T-helper 1 cell treated with Interleukin-12 subunit alpha and Interleukin-12 subunit beta and Interleukin-4 antibody, amounts not matched to agents 30 μg/mL and 1 μg/mL, for 36 hours (primary cell): ENCODE results near the gene C19orf47.

Experiments
- H3K27ac Mint-ChIP-seq: one replicate; pipeline ENCODE4 v1.8.0; 2021; ENCODE audit warnings: mild to moderate bottlenecking, mixed read lengths
- H3K27me3 Mint-ChIP-seq: one replicate; pipeline ENCODE4 v1.8.0; 2021; ENCODE audit warnings: low read depth, mixed read lengths
- H3K36me3 Mint-ChIP-seq: one replicate; pipeline ENCODE4 v1.8.0; 2021; ENCODE audit warnings: low read depth, mixed read lengths
- H3K4me1 Mint-ChIP-seq: one replicate; pipeline ENCODE4 v1.8.0; 2021; ENCODE audit warnings: low read depth, mixed read lengths
- H3K4me3 Mint-ChIP-seq: one replicate; pipeline ENCODE4 v1.8.0; 2021; ENCODE audit warnings: mild to moderate bottlenecking, moderate library complexity, mixed read lengths
- H3K9me3 Mint-ChIP-seq: one replicate; pipeline ENCODE4 v1.8.0; 2021; ENCODE audit warnings: mixed read lengths

C19orf47 gene

DNA sequence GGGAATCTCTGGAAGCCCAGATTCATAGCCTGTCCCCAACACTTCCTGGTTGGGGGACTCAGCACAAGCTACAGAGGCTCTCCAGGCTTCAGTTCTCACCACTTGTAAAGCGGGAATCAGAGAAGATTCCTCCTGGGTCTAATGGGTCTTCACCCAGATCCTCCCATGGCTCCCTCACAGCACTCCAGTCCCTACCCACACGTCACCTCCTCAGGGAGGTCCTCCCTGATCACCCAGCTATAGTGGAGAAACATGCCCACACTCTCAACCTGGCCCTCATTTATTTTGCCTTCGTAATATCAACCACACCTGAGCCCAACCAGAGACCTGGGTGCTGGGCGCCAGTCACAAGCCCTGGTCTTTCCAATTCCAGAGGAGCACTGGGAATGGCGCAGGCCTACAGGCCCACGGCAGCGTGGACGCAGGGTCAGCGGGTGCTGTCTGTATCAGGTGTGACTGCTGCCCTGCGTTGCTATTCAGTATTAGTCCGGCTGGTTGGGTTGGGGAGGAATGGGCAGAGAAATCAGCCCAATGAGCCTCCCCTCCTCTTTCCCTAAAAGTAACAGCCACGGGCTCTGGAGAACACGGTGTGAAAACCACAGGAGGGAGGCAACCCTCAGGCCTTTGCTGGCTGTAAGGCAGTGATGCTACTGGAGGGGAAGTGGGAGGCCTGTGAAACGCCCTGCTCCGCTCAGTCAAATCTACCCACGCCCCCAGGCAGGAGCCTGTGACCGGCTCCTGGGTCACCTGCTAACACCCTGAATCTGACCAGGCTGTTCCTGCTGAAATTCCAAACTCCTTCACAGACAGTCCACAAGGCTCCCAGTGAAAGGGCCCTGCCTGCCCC, 68.2 kb downstream of the C19orf47 start:
- no peaks in the 10 kb centered on the region for H3K9me3 Mint-ChIP-seq
- peaks cover 4% of the 10 kb centered on the region for H3K36me3 Mint-ChIP-seq
- H3K27ac Mint-ChIP-seq, result peak overlapping the region; percentile 66
- no peaks in the 10 kb centered on the region for H3K27me3 Mint-ChIP-seq
- H3K4me3 Mint-ChIP-seq, result no peak overlapping the region
- peaks cover 44% of the 10 kb centered on the region for H3K4me1 Mint-ChIP-seq

DNA sequence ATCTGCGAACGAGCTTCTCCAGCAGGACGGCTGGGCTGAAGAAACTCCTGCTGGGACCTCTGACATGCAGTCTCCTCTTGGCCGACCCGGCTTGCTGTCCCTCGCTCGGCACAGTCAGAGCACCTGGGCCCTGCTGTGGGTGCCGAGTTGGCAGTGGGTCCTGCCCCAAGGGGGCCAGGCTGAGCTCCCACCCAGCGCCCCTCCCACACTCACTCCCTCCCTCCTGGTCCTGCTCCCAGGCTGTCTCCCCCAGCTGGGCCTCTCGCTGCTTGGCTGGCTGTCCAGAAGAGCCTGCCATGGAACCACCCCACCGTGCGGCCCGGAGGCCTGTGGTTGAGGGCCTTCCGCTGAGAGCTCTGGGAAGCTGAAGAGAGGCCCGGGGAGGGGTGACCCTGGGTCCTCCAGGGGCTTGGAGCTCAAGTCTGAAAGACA, 69.1 kb downstream of the C19orf47 start:
- H3K27me3 Mint-ChIP-seq, result no peaks in the 10 kb centered on the region
- H3K4me3 Mint-ChIP-seq, result no peak overlapping the region
- no peaks in the 10 kb centered on the region for H3K9me3 Mint-ChIP-seq
- no peak overlapping the region for H3K27ac Mint-ChIP-seq
- peaks cover 48% of the 10 kb centered on the region for H3K4me1 Mint-ChIP-seq
- H3K36me3 Mint-ChIP-seq, result no peaks in the 10 kb centered on the region

DNA sequence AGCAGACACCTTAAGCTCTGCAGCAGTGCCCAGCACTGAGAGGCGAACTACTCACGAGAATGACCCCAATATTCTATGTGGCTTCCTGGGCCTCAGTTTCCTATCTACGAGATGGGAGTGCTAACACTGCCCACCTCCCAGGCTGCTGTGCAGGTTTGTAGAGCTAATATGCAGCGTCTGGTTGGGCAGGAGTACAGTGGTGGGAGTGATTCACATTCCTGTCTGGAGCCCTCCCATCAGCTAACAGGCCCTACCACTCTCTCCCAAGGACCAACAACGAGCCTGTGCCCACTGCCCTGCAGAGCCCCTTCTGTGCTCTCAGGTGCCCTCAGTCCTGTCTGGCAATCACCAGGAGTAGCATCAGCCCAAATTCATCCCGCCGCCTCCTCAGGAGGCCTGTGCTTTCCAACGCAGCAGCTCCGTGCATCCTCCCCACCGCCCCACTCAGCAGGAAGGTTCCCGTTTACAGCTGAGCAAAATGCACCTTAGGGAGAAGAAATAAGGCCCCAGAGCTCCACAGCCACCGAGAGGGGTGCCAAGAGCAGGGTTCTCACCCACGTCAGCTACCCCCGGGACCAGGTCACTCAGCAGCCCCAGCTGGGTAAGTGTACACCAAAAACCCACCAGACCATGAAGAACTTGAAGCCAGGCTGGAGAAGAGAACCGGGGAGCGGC, 69.7 kb downstream of the C19orf47 start:
- Mint-ChIP-seq H3K27ac (no peak overlapping the region), H3K4me1 (peaks cover 50% of the 10 kb centered on the region), H3K9me3 (no peaks in the 10 kb centered on the region), H3K36me3 (no peaks in the 10 kb centered on the region), H3K27me3 (no peaks in the 10 kb centered on the region), H3K4me3 (no peak overlapping the region)

DNA sequence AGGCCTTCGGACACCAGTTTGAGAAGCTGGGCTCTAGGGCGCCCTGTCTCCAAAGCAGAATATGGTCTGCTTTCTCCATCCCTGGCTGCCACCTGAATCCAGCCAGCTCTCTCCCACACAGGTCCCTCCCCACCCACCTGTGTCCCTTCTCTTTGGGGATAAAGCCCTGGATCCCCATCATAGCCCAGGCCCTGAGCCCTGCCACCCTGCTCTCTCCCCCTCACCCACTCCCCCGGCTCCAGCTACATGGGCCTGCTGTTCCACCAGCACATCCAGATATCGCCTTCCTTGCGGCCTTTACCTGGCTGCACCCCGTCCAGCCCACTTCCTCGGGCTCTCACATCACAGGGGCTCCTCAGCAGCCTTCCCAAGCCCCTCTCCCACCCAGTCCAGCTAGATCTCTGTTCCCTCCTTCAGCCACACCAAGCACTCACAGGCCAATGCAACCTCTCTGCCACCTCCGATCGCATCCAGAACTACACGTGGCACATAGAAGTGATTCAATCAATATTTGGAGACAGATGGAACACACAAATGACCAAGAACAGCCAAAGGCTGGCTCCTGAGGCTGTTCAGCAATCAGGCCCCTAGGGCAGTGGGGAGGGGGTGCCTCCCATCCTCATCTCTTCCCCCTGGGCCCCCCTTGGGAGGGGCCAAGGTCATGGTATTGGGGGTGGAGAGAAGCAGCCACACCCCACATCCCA, 70.7 kb downstream of the C19orf47 start:
- peaks cover under 1% of the 10 kb centered on the region for H3K36me3 Mint-ChIP-seq
- no peaks in the 10 kb centered on the region for H3K9me3 Mint-ChIP-seq
- no peak overlapping the region for H3K27ac Mint-ChIP-seq
- peaks cover 44% of the 10 kb centered on the region for H3K4me1 Mint-ChIP-seq
- no peaks in the 10 kb centered on the region for H3K27me3 Mint-ChIP-seq
- H3K4me3 Mint-ChIP-seq, result no peak overlapping the region

DNA sequence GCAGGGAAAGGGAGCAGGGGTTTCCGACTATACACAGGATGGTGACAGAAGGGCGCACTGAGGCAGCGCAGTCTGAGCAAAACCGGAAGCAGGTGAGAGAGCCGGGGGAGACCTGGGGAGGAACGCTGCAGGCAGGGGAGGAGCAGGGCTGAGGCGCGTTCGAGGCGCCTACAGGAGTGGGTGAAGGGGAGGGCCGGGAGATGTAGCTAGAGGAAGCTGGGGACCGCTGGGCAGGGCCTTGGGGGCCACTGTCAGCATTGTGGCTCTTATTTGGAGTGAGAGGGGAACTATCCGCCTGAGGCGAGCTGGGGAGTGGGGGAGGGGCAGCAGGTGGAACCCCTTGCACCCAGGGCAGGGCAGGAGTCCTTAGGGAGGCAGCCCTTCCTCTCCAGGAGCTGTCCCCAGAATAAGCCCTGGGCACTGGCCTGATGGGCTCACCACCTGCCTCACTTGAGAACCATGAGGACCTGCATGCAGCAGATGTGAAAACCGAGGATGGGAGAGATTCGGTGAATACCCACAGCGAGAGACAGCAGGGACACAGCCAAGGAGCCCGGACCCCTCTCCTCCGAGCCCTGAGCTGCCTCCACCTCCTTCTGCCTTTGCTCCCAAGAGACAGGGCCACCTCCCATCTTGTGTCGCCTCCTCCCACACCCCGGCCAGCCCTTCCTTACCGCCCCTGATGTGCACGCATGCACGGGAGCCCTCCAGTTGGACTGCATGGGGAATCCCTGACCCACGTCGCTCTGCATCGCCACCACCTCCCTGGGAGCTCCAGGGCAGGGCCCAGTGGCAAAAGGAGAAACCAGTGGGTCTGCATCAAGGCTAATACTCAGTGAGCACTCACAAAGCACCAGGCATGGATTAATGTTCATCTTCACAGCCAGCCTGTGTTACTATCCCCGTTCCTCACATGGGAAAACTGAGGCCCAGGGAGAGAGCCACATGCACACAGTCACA, 73.3 kb downstream of the C19orf47 start:
- Mint-ChIP-seq H3K36me3 (peaks cover 1% of the 10 kb centered on the region), H3K4me3 (no peak overlapping the region), H3K27me3 (no peaks in the 10 kb centered on the region), H3K27ac (peak overlapping the region; percentile 27), H3K4me1 (peaks cover 42% of the 10 kb centered on the region), H3K9me3 (no peaks in the 10 kb centered on the region)

DNA sequence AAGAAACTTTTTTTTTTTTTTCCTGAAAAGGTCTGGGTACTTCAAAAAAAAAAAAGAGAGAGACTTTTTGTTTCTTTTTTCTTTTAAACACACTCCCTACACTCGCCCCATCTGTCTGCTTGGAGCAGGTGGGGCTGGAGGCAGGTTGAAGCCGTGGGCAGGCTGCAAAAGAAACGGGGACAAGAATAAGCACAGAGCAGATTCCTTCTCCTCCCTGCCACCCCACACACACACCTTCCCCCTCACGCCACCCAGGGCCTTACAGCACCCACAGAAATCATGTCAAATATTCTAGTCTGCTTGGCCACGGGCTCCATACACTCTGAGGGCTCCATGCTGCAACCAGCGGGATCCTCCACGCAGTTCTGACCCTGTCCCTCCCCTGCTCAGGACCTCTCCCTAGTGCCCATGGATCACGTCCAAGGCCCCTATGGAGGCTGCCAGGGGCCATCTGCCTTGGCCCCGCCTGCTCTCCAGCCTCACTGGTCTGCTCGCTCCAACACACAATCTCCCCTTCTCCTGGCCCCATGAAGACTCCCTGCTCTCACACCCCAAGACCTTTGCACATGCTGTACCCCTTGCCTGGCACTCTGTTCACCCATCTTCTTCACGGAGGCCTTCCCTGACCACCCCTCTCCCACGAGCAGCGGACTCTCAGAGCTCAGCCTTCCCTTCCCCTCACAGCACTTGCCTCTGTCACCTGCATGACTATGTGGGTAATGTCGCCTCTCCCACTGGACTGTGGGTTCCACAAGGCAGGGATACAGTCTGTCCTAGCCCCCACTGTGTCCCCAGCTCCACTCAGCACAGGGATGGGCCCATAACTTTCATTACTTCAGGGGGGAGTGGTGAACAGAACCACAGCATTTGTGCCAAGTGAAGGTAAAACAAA, 74.5 kb downstream of the C19orf47 start:
- Mint-ChIP-seq H3K27me3 (no peaks in the 10 kb centered on the region), H3K36me3 (peaks cover 1% of the 10 kb centered on the region), H3K4me3 (no peak overlapping the region), H3K9me3 (no peaks in the 10 kb centered on the region), H3K27ac (no peak overlapping the region), H3K4me1 (peaks cover 41% of the 10 kb centered on the region)

DNA sequence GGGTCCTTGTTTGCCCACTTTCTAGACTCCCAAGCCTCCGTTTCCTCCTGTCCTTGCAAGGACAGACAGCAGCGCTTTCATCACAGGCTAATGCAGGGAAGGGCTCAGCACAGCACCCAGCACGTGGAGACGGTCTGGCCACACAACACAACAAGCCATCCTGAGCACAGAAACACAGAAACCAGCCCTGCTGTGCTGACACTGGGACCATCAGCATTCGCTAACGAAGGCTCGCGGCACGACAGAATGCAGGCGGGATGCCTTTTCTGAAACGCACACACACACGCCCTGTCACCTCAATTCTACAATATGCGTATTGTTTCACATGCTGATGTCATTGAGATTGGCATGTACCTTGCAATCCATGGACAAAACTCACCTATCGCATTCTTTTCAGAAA, 75.9 kb downstream of the C19orf47 start:
- Mint-ChIP-seq H3K36me3 (peaks cover 5% of the 10 kb centered on the region), H3K27me3 (no peaks in the 10 kb centered on the region), H3K9me3 (no peaks in the 10 kb centered on the region), H3K4me1 (peaks cover 33% of the 10 kb centered on the region), H3K27ac (no peak overlapping the region), H3K4me3 (no peak overlapping the region)

DNA sequence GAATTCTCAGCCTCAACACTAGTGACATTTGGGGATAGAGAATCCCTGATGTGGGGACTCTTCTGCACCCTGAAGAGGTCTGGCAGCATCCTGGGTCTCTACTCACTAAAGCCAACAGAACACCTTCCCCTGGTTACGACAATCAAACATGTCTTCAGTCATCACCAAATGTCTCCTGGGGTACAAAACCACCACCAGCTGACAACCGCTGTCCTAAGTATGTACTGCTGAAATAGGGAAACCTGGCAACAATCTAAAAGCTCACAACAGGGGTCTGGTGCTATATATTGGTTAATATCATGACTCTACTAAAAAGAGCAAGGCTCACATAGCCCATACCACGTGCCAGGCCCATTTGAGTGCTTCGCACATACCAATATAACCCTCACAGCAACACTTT, 76.5 kb downstream of the C19orf47 start:
- H3K9me3 Mint-ChIP-seq, result no peaks in the 10 kb centered on the region
- peaks cover 5% of the 10 kb centered on the region for H3K36me3 Mint-ChIP-seq
- H3K27ac Mint-ChIP-seq, result no peak overlapping the region
- H3K4me1 Mint-ChIP-seq, result peaks cover 33% of the 10 kb centered on the region
- H3K27me3 Mint-ChIP-seq, result no peaks in the 10 kb centered on the region
- no peak overlapping the region for H3K4me3 Mint-ChIP-seq

DNA sequence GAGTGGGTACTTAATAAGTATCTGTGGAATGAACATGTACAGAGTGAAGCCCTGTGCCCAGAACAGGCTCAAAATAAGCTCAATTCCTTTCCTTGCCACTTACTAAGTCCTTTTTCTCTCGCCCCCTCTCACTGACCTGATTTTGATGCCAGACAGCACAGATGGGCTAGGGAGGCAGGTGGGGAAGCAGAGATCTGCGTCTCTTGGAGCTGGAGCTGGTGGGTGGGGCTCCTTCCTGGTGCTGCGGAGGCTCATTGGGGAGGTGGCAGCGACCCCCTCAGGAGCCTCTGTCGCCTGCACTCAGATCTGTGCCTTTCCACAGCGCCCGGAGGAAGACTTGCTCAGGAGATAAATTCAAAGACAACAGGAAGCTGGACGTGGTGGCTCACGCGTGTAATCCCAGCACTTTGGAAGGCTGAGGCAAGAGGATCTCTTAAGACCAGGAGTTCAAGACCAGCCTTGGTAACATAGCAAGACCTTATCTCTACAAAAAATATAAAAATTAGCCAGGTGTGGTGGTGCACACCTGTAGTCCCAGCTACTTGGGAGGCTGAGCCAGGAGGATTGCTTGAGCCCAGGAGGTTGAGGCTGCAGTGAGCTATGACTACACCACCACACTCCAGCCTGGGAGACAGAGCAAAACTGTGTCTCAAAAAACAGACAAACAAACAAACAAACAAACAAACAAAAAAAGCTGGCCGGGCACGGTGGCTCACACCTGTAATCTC, 77.7 kb downstream of the C19orf47 start:
- H3K27ac Mint-ChIP-seq, result no peak overlapping the region
- peaks cover 5% of the 10 kb centered on the region for H3K36me3 Mint-ChIP-seq
- peaks cover 31% of the 10 kb centered on the region for H3K4me1 Mint-ChIP-seq
- H3K4me3 Mint-ChIP-seq, result no peak overlapping the region
- no peaks in the 10 kb centered on the region for H3K27me3 Mint-ChIP-seq
- H3K9me3 Mint-ChIP-seq, result no peaks in the 10 kb centered on the region
